Brain microvascular endothelial cell (primary cell): ENCODE measurements around the gene KRT33A.
"Not testable (repeated sequence)": the region's sequence is repeated elsewhere in the genome, so short reads cannot be mapped to it uniquely, and the experiment has no call there.

Experiments
- DNase-seq: peaks from one replicate; pipeline ENCODE4 v3.0.0-alpha.2; 2020
- H3K27ac ChIP-seq: fragments of 250-450 bp; sonication (Bioruptor Pico); 2 replicates; pipeline ENCODE4 v1.5.1; 2020; ENCODE audit warnings: mild to moderate bottlenecking, moderate library complexity
- H3K27me3 ChIP-seq: fragments of 250-450 bp; sonication (Bioruptor Pico); replicated peaks from 2 replicates; pipeline ENCODE4 v1.5.1; 2020; ENCODE audit warnings: mild to moderate bottlenecking
- H3K36me3 ChIP-seq: fragments of 250-450 bp; sonication (Bioruptor Pico); replicated peaks from 2 replicates; pipeline ENCODE4 v1.5.1; 2020; ENCODE audit warnings: mild to moderate bottlenecking
- H3K4me3 ChIP-seq: 2 replicates; pipeline ENCODE4 v1.5.1; 2011; ENCODE audit warnings: low read depth, mild to moderate bottlenecking, control low read depth, low read length, moderate library complexity
- CTCF ChIP-seq: IDR thresholded peaks from 2 replicates; pipeline ENCODE4 v1.5.1; 2011; ENCODE audit warnings: low read depth, mild to moderate bottlenecking, moderate library complexity, low read length, control low read depth, inconsistent platforms; ENCODE audit errors: missing control alignments
- in situ Hi-C: cut with HindIII; loops from 2 replicates; pipeline ENCODE4 v1.10.0; 2017; ENCODE audit warnings: low sequenced_read_pairs, low pct_ligation_motif_present

Gene KRT33A

GRCh38 chr17:41350381-41350878, at the start of gene KRT33A:
TSS of gene KRT33A (minus strand) at chr17:41350828. CDS start at chr17:41350767, 61 bp downstream.
- DNase-seq, H3K27me3 ChIP-seq, H3K4me3 ChIP-seq, H3K36me3 ChIP-seq, in situ Hi-C loops, H3K27ac ChIP-seq: not testable (repeated sequence)

GRCh38 chr17:41396996-41397660, 46.5 kb upstream of the KRT33A start, which contains the start of gene KRT31:
TSS of gene KRT31 (minus strand) at chr17:41397608. CDS start at chr17:41397539, 69 bp downstream.
- Histone ChIP-seq H3K27ac (no peak within 1 kb of the TSS), H3K4me3 (no peak within 1 kb of the TSS), H3K36me3 (no peaks in the 10 kb centered on the region), H3K27me3 (no peaks in the 10 kb centered on the region)
- in situ Hi-C loops: no loop called here
- no peak for TF ChIP-seq CTCF
- no peak for DNase-seq

GRCh38 chr17:41396340-41396739, 45.7 kb upstream of the KRT33A start:
- in situ Hi-C loops: no loop called here

GRCh38 chr17:41395611-41396010, 45.0 kb upstream of the KRT33A start:
- Histone ChIP-seq H3K36me3 (no peaks in the 10 kb centered on the region), H3K27me3 (no peaks in the 10 kb centered on the region), H3K27ac (no peak overlapping the region), H3K4me3 (no peak overlapping the region)
- DNase-seq: no peak
- in situ Hi-C loops: no loop called here
- TF ChIP-seq CTCF: no peak

More at GRCh38 chr17:41396340-41396739, 45.7 kb upstream of the KRT33A start:
- no peak for TF ChIP-seq CTCF
- no peak for DNase-seq
- H3K4me3 ChIP-seq: no peak overlapping the region
- no peaks in the 10 kb centered on the region for H3K36me3 ChIP-seq
- no peaks in the 10 kb centered on the region for H3K27me3 ChIP-seq
- no peak overlapping the region for H3K27ac ChIP-seq

GRCh38 chr17:41395044-41395443, 44.4 kb upstream of the KRT33A start:
- H3K27me3 ChIP-seq, DNase-seq, H3K4me3 ChIP-seq, H3K36me3 ChIP-seq, H3K27ac ChIP-seq, in situ Hi-C loops: not testable (repeated sequence)

- Histone ChIP-seq H3K27ac (no peak overlapping the region), H3K4me3 (no peak overlapping the region), H3K27me3 (no peaks in the 10 kb centered on the region), H3K36me3 (no peaks in the 10 kb centered on the region)
- no peak for TF ChIP-seq CTCF
- DNase-seq: no peak
- in situ Hi-C loops: no loop called here
Observed at GRCh38 chr17:41394254-41394996, 43.8 kb upstream of the KRT33A start.
